ENCODE results near the gene CNN2.

Gene CNN2

GRCh38 chr19:1047696-1048147 lies 21.3 kb downstream of the CNN2 start:
- H3K36me3 ChIP-seq: peaks cover 85% of the 10 kb centered on the region
- no peaks in the 10 kb centered on the region for H3K27me3 ChIP-seq

GRCh38 chr19:1049106-1049505 lies 22.7 kb downstream of the CNN2 start:
- Histone ChIP-seq H3K27me3 (no peaks in the 10 kb centered on the region), H3K4me3 (ENCODE audit: low read depth in 1 of 2, low read length in 1 of 2) (no peak overlapping the region), H3K4me1 (ENCODE audit: control insufficient read depth in 1 of 2, insufficient read depth in 1 of 2, low read depth in 1 of 2, low read length in 1 of 2) (no peaks in the 10 kb centered on the region), H3K36me3 (peaks cover 85% of the 10 kb centered on the region), H3K9me3 (no peaks in the 10 kb centered on the region), H3K27ac (peak overlapping the region; percentile 56)
- no peak for TF ChIP-seq CTCF (IDR thresholded peaks at IDR 0.05)

More at GRCh38 chr19:1047696-1048147, 21.3 kb downstream of the CNN2 start:
- no peaks in the 10 kb centered on the region for H3K4me1 ChIP-seq (ENCODE audit: control insufficient read depth in 1 of 2, insufficient read depth in 1 of 2, low read depth in 1 of 2, low read length in 1 of 2)
- no peak overlapping the region for H3K4me3 ChIP-seq (ENCODE audit: low read depth in 1 of 2, low read length in 1 of 2)
- no peak for TF ChIP-seq CTCF (IDR thresholded peaks at IDR 0.05)
- no peaks in the 10 kb centered on the region for H3K9me3 ChIP-seq
- no peak overlapping the region for H3K27ac ChIP-seq

- H3K27ac ChIP-seq: peak overlapping the region; percentile 41
- H3K4me1 ChIP-seq (ENCODE audit: control insufficient read depth in 1 of 2, insufficient read depth in 1 of 2, low read depth in 1 of 2, low read length in 1 of 2): no peaks in the 10 kb centered on the region
- no peak overlapping the region for H3K4me3 ChIP-seq (ENCODE audit: low read depth in 1 of 2, low read length in 1 of 2)
- no peaks in the 10 kb centered on the region for H3K27me3 ChIP-seq
- no peak for TF ChIP-seq CTCF (IDR thresholded peaks at IDR 0.05)
- H3K36me3 ChIP-seq: peaks cover 85% of the 10 kb centered on the region
- H3K9me3 ChIP-seq: no peaks in the 10 kb centered on the region
Observed at GRCh38 chr19:1049800-1050199, 23.4 kb downstream of the CNN2 start.

- Histone ChIP-seq H3K9me3 (no peaks in the 10 kb centered on the region), H3K4me1 (ENCODE audit: control insufficient read depth in 1 of 2, insufficient read depth in 1 of 2, low read depth in 1 of 2, low read length in 1 of 2) (no peaks in the 10 kb centered on the region), H3K27me3 (no peaks in the 10 kb centered on the region), H3K27ac (no peak overlapping the region), H3K4me3 (ENCODE audit: low read depth in 1 of 2, low read length in 1 of 2) (no peak overlapping the region), H3K36me3 (peaks cover 85% of the 10 kb centered on the region)
- no peak for TF ChIP-seq CTCF (IDR thresholded peaks at IDR 0.05)
Observed at GRCh38 chr19:1050989-1051788, 24.8 kb downstream of the CNN2 start.

- Histone ChIP-seq H3K36me3 (peaks cover 85% of the 10 kb centered on the region), H3K27me3 (no peaks in the 10 kb centered on the region), H3K9me3 (no peaks in the 10 kb centered on the region), H3K4me1 (ENCODE audit: control insufficient read depth in 1 of 2, insufficient read depth in 1 of 2, low read depth in 1 of 2, low read length in 1 of 2) (no peaks in the 10 kb centered on the region), H3K4me3 (ENCODE audit: low read depth in 1 of 2, low read length in 1 of 2) (no peak overlapping the region), H3K27ac (no peak overlapping the region)
- TF ChIP-seq CTCF (IDR thresholded peaks at IDR 0.05): no peak
Observed at GRCh38 chr19:1051791-1052190, 25.4 kb downstream of the CNN2 start.

Data from neutrophil (primary cell).